H1 (cell line): Measurements from ENCODE around the gene PRKRIP1. TPM values are rescaled to one million over a fixed set of nuclear protein-coding genes. Genes with fewer than 3 reads are reported as not detected.

ENCODE experiments used
- BACH1 ChIP-seq: IDR thresholded peaks from 2 replicates; pipeline ENCODE4 v1.6.1; 2012; ENCODE audit warnings: low read length, improper control_type of control experiment
- BCL11A ChIP-seq, 2 experiments: IDR thresholded peaks; one replicate each; pipeline ENCODE4 v1.6.1; 2011; ENCODE audit warnings: low read depth in 2 of 2, low read length in 2 of 2, mild to moderate bottlenecking in 2 of 2
- EGR1 ChIP-seq: IDR thresholded peaks from 2 replicates; pipeline ENCODE4 v1.6.1; 2011; ENCODE audit warnings: low read depth, low read length, borderline replicate concordance
- GABPA ChIP-seq: IDR thresholded peaks from 2 replicates; pipeline ENCODE4 v1.6.1; 2011; ENCODE audit warnings: mild to moderate bottlenecking, low read length, moderate library complexity, borderline replicate concordance; ENCODE audit not compliant: insufficient read depth
- KDM1A ChIP-seq: fragments of 200-600, 300-600 bp; sonication (generic); IDR thresholded peaks from 2 replicates; pipeline ENCODE4 v1.7.1; 2016; ENCODE audit warnings: mild to moderate bottlenecking, low read length, borderline replicate concordance
- MAFK ChIP-seq: IDR thresholded peaks from 2 replicates; pipeline ENCODE4 v1.6.1; 2012; ENCODE audit warnings: low read depth, mild to moderate bottlenecking, improper control_type of control experiment, low read length
- POLR2AphosphoS5 ChIP-seq: IDR thresholded peaks from 2 replicates; pipeline ENCODE4 v1.6.1; 2011; ENCODE audit warnings: low read depth, low read length
- SIN3A ChIP-seq, 2 experiments: IDR thresholded peaks in 1 of 2; conservative IDR thresholded peaks in 1 of 2; 2 replicates each; pipeline ENCODE4 v1.6.1; 2011 to 2012; ENCODE audit warnings: low read length in 2 of 2, improper control_type of control experiment in 1 of 2, low read depth in 1 of 2, mild to moderate bottlenecking in 1 of 2
- SUZ12 ChIP-seq: fragments of 200-600 bp; sonication (generic); IDR thresholded peaks from 2 replicates; pipeline ENCODE4 v1.6.1; 2012; ENCODE audit warnings: mild to moderate bottlenecking, inconsistent platforms, low read length, moderate library complexity, mixed read lengths
- TAF1 ChIP-seq: IDR thresholded peaks from 2 replicates; pipeline ENCODE4 v1.6.1; 2011; ENCODE audit warnings: mild to moderate bottlenecking, low read depth, low read length
- YY1 ChIP-seq: IDR thresholded peaks from 2 replicates; pipeline ENCODE4 v1.6.1; 2011; ENCODE audit warnings: low read depth, mild to moderate bottlenecking, low read length
- polyA plus RNA-seq, 7 experiments: library from polyadenylated mRNA; depleted of rRNA in 3 of 7; stranded (reverse) in 5 of 7; unstranded in 2 of 7; fragments of >200 nt in 5 of 7; fragments of 200-250 nt in 2 of 7; gene quantifications; 1 replicate in 5 of 7; 2 replicates in 1 of 7; 4 replicates in 1 of 7; pipeline versions ENCODE4 v1.2.1 to v1.2.3, GENCODE V29; 2011 to 2013; ENCODE audit warnings: missing spikeins in 2 of 7, mixed read lengths in 2 of 7
- total RNA-seq: library from RNA; stranded (reverse); fragmentation: NEBNext Ultra II Directional; extraction: Animal tissue kit (Norgen Biotek cat#: 25700); gene quantifications from 2 replicates; pipeline ENCODE4 v1.2.1, GENCODE V29; 2021
- TF ChIP-seq, protein P1 (sequence below): fragments of 300-600 bp; sonication (generic); IDR thresholded peaks from 2 replicates; pipeline ENCODE4 v1.7.1; 2012; ENCODE audit warnings: low read length, moderate library complexity, mild to moderate bottlenecking, inconsistent platforms; ENCODE audit not compliant: insufficient replicate concordance

Gene PRKRIP1
- total and polyA plus RNA-seq, 2 of the 8 experiments (the other 6 are each of a cell fraction or from before 2014, with no cell fraction given), result 11.1 to 22.0 TPM

DNA sequence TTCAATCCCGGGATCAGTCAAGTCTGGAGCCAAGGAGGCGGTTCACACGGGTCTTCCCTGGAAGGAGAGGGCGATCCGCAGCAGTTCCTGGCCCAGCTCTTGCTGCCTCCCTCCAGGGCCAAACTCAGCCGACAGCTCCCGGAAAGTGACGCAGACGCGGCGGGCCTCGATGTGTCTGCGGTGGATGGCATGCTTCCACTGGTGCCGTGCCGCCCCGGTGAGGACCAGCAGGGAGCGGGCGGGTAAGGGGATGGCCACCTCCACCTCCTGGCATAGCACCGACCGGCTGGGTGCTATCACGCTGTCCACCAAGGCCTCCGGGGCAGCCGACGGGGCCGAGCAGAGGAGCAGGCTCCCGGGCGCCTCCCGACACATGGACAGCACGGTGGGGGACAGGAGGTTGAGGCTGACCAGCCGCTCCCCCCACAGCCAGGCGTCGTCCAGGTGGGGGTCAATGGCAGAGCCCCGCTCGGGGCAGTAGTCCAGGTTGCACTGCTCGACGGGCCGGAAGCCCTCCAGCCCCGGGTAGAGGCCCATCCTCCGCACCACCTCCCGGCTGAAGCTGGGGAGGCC is 61.3 kb downstream of the PRKRIP1 start (continued):
- TF ChIP-seq, protein P1, sequence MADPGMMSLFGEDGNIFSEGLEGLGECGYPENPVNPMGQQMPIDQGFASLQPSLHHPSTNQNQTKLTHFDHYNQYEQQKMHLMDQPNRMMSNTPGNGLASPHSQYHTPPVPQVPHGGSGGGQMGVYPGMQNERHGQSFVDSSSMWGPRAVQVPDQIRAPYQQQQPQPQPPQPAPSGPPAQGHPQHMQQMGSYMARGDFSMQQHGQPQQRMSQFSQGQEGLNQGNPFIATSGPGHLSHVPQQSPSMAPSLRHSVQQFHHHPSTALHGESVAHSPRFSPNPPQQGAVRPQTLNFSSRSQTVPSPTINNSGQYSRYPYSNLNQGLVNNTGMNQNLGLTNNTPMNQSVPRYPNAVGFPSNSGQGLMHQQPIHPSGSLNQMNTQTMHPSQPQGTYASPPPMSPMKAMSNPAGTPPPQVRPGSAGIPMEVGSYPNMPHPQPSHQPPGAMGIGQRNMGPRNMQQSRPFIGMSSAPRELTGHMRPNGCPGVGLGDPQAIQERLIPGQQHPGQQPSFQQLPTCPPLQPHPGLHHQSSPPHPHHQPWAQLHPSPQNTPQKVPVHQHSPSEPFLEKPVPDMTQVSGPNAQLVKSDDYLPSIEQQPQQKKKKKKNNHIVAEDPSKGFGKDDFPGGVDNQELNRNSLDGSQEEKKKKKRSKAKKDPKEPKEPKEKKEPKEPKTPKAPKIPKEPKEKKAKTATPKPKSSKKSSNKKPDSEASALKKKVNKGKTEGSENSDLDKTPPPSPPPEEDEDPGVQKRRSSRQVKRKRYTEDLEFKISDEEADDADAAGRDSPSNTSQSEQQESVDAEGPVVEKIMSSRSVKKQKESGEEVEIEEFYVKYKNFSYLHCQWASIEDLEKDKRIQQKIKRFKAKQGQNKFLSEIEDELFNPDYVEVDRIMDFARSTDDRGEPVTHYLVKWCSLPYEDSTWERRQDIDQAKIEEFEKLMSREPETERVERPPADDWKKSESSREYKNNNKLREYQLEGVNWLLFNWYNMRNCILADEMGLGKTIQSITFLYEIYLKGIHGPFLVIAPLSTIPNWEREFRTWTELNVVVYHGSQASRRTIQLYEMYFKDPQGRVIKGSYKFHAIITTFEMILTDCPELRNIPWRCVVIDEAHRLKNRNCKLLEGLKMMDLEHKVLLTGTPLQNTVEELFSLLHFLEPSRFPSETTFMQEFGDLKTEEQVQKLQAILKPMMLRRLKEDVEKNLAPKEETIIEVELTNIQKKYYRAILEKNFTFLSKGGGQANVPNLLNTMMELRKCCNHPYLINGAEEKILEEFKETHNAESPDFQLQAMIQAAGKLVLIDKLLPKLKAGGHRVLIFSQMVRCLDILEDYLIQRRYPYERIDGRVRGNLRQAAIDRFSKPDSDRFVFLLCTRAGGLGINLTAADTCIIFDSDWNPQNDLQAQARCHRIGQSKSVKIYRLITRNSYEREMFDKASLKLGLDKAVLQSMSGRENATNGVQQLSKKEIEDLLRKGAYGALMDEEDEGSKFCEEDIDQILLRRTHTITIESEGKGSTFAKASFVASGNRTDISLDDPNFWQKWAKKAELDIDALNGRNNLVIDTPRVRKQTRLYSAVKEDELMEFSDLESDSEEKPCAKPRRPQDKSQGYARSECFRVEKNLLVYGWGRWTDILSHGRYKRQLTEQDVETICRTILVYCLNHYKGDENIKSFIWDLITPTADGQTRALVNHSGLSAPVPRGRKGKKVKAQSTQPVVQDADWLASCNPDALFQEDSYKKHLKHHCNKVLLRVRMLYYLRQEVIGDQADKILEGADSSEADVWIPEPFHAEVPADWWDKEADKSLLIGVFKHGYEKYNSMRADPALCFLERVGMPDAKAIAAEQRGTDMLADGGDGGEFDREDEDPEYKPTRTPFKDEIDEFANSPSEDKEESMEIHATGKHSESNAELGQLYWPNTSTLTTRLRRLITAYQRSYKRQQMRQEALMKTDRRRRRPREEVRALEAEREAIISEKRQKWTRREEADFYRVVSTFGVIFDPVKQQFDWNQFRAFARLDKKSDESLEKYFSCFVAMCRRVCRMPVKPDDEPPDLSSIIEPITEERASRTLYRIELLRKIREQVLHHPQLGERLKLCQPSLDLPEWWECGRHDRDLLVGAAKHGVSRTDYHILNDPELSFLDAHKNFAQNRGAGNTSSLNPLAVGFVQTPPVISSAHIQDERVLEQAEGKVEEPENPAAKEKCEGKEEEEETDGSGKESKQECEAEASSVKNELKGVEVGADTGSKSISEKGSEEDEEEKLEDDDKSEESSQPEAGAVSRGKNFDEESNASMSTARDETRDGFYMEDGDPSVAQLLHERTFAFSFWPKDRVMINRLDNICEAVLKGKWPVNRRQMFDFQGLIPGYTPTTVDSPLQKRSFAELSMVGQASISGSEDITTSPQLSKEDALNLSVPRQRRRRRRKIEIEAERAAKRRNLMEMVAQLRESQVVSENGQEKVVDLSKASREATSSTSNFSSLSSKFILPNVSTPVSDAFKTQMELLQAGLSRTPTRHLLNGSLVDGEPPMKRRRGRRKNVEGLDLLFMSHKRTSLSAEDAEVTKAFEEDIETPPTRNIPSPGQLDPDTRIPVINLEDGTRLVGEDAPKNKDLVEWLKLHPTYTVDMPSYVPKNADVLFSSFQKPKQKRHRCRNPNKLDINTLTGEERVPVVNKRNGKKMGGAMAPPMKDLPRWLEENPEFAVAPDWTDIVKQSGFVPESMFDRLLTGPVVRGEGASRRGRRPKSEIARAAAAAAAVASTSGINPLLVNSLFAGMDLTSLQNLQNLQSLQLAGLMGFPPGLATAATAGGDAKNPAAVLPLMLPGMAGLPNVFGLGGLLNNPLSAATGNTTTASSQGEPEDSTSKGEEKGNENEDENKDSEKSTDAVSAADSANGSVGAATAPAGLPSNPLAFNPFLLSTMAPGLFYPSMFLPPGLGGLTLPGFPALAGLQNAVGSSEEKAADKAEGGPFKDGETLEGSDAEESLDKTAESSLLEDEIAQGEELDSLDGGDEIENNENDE, result no peak
- no peak for TF ChIP-seq EGR1
- no peak for TF ChIP-seq BACH1
- TF ChIP-seq MAFK, result no peak
- TF ChIP-seq TAF1, result no peak
- TF ChIP-seq GABPA, result no peak
- TF ChIP-seq KDM1A, result no peak
- TF ChIP-seq POLR2AphosphoS5, result no peak
- no peak for TF ChIP-seq YY1
- TF ChIP-seq SIN3A (conservative IDR thresholded peaks at IDR 0.05 in 1 of 2, IDR thresholded peaks at IDR 0.05 in 1 of 2; ENCODE audit: low read depth in 1 of 2, low read length in 2 of 2), result no peak
- TF ChIP-seq SUZ12, result no peak
- no peak for TF ChIP-seq BCL11A (IDR thresholded peaks at IDR 0.05; ENCODE audit: low read depth in 2 of 2, low read length in 2 of 2)
